ENCODE results near the gene CPSF3.

- TF ChIP-seq MYC (IDR thresholded peaks at IDR 0.05; ENCODE audit: low read depth, low read length): no peak
- no peak for TF ChIP-seq CTCF (IDR thresholded peaks at IDR 0.05; ENCODE audit: low read depth, low read length)
- TF ChIP-seq POLR2A (IDR thresholded peaks at IDR 0.05; ENCODE audit: extremely low read depth, insufficient read length): no peak
Observed at GRCh38 chr2:9445089-9445488, 21.6 kb downstream of the CPSF3 start.

All from NB4 (cell line).